22Rv1 (cell line): Measurements from ENCODE around the gene H3-3A.

Experiments
- ZFX ChIP-seq: fragments of 450-650 bp; IDR thresholded peaks from 2 replicates; pipeline ENCODE4 v1.6.1; 2017; ENCODE audit warnings: antibody characterized with exemption, borderline replicate concordance
- TF ChIP-seq, protein P1 (sequence below): fragments of 450-650 bp; IDR thresholded peaks from 2 replicates; pipeline ENCODE4 v1.5.1; 2017; ENCODE audit warnings: mild to moderate bottlenecking

DNA sequence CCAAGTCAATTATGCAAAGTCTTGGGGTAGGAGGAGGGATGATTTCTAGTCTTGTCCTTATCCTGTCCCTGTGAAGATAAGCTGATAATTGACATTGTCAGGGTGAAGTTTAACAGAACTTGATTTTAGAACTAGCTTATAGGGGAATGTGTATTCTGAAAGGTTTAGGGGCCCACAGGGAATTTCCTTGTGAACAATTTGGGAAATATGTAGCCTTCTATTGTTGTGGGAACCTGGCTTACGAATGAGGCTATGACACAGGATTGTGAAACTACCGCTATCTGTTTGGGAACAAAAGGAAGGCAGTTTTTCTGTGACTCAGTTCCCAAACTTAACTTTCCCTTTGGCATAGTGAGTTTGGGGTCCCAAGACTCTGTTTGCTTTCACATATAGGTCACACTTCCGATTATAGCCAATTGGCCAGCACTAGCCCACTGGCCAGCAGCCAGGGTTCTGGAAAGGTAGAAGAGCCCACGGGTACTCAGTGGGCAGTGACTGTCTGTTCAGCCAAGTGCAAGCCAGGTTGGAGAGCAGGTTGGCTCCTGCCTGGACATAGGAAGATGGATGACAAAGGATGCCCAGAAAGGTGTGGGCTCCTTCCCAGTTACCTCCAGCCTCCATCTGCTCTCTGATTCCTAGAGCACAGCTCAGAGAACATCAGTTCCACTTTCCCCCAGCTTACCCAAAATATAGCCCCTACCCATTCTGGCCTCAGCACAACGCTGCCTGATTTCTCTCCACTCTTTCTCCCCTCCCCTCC, 35.5 kb downstream of the H3-3A start:
- TF ChIP-seq, protein P1, sequence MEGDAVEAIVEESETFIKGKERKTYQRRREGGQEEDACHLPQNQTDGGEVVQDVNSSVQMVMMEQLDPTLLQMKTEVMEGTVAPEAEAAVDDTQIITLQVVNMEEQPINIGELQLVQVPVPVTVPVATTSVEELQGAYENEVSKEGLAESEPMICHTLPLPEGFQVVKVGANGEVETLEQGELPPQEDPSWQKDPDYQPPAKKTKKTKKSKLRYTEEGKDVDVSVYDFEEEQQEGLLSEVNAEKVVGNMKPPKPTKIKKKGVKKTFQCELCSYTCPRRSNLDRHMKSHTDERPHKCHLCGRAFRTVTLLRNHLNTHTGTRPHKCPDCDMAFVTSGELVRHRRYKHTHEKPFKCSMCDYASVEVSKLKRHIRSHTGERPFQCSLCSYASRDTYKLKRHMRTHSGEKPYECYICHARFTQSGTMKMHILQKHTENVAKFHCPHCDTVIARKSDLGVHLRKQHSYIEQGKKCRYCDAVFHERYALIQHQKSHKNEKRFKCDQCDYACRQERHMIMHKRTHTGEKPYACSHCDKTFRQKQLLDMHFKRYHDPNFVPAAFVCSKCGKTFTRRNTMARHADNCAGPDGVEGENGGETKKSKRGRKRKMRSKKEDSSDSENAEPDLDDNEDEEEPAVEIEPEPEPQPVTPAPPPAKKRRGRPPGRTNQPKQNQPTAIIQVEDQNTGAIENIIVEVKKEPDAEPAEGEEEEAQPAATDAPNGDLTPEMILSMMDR: no peak
- no peak for TF ChIP-seq ZFX
